Vagina (tissue), 2 donors: ENCODE measurements around the gene ACSF2. TPM values are rescaled to one million over a fixed set of nuclear protein-coding genes. Genes with fewer than 3 reads are reported as not detected.

Source experiments
- DNase-seq, 2 donors: peaks; one replicate each; pipeline ENCODE4 v3.0.0-alpha.2; 2017; ENCODE audit errors: extremely low spot score in 2 of 2
- H3K27ac ChIP-seq: fragments of 200-600 bp; sonication (generic); one replicate; pipeline ENCODE4 v1.5.1; 2019
- H3K27me3 ChIP-seq: fragments of 200-600 bp; sonication (generic); one replicate; pipeline ENCODE4 v1.5.1; 2019
- H3K36me3 ChIP-seq, 2 donors: fragments of 200-600 bp; sonication (generic); one replicate each; pipeline ENCODE4 v1.5.1; 2017 to 2019
- H3K4me1 ChIP-seq: fragments of 200-600 bp; sonication (generic); one replicate; pipeline ENCODE4 v1.5.1; 2019
- H3K4me3 ChIP-seq, 2 donors: fragments of 200-600 bp; sonication (generic); 1 replicate in 1 of 2; 2 replicates in 1 of 2; pipeline ENCODE4 v1.5.1; 2016 to 2019
- H3K9me3 ChIP-seq: fragments of 200-600 bp; sonication (generic); one replicate; pipeline ENCODE4 v1.5.1; 2019
- CTCF ChIP-seq, 3 experiments: fragments of 450-650 bp in 2 of 3; fragments of 200-600 bp in 1 of 3; sonication (generic) in 1 of 3; IDR thresholded peaks; one replicate each; pipeline ENCODE4 v1.5.1; 2017 to 2019; ENCODE audit warnings: antibody characterized with exemption in 3 of 3, mild to moderate bottlenecking in 2 of 3, moderate library complexity in 2 of 3
- POLR2A ChIP-seq, 2 donors: fragments of 450-650 bp; IDR thresholded peaks; one replicate each; pipeline ENCODE4 v1.6.1; 2017; ENCODE audit warnings: antibody characterized with exemption in 2 of 2, mild to moderate bottlenecking in 2 of 2, moderate library complexity in 2 of 2
- POLR2AphosphoS5 ChIP-seq, 2 donors: sonication (generic); formaldehyde crosslinking; IDR thresholded peaks; one replicate each; pipeline ENCODE4 v1.9.0; 2017; ENCODE audit warnings: antibody characterized with exemption in 2 of 2, mild to moderate bottlenecking in 2 of 2, low read depth in 1 of 2; ENCODE audit not compliant: insufficient read depth in 1 of 2
- intact Hi-C: fragments of 100-400 bp; cut with DNase I; formaldehyde crosslinking; loops from one replicate; pipeline ENCODE4 v1.15.1; 2023
- total RNA-seq: library from RNA; depleted of rRNA; stranded (reverse); fragments of >200 nt; gene quantifications from one replicate; pipeline ENCODE4 v1.2.3, GENCODE V29; 2016

The ACSF2 gene
- total RNA-seq, 1 donor from 2014 or later: 56.0 TPM

GRCh38 chr17:50468304-50469207 is 42.5 kb downstream of the ACSF2 start, which contains the start of gene CHAD:
CHAD (minus strand) TSS chr17:50468880; CDS start chr17:50468813, 67 bp downstream.
- Histone ChIP-seq H3K27me3 (no peaks in the 10 kb centered on the region), H3K4me3 (peak within 1 kb of the TSS; percentile 43 to 45)
- peak in 1 of 2 donors; percentile 86 for DNase-seq

GRCh38 chr17:50469208-50469605 is 43.2 kb downstream of the ACSF2 start:
- Histone ChIP-seq H3K9me3 (no peaks in the 10 kb centered on the region), H3K27me3 (no peaks in the 10 kb centered on the region), H3K27ac (peak overlapping the region; percentile 27), H3K36me3 (peaks cover 0 to 8% of the 10 kb centered on the region in 2 donors), H3K4me3 (peak overlapping the region; percentile 43 to 45), H3K4me1 (peaks cover 39% of the 10 kb centered on the region)
- TF ChIP-seq CTCF (IDR thresholded peaks at IDR 0.05) (no peak), POLR2A (IDR thresholded peaks at IDR 0.05) (no peak), POLR2AphosphoS5 (IDR thresholded peaks at IDR 0.05; ENCODE audit: insufficient read depth in 1 of 2, low read depth in 1 of 2) (no peak)
- DNase-seq: no peak
- intact Hi-C loops: no loop called here

More at GRCh38 chr17:50468304-50469207, 42.5 kb downstream of the ACSF2 start, which contains the start of gene CHAD:
- intact Hi-C loops: no loop called here
- Histone ChIP-seq H3K4me1 (peaks cover 39% of the 10 kb centered on the region), H3K27ac (peak within 1 kb of the TSS; percentile 27), H3K36me3 (peaks cover 0 to 8% of the 10 kb centered on the region in 2 donors), H3K9me3 (no peaks in the 10 kb centered on the region)
- TF ChIP-seq POLR2AphosphoS5 (IDR thresholded peaks at IDR 0.05; ENCODE audit: insufficient read depth in 1 of 2, low read depth in 1 of 2) (no peak), CTCF (IDR thresholded peaks at IDR 0.05) (no peak), POLR2A (IDR thresholded peaks at IDR 0.05) (no peak)

GRCh38 chr17:50469671-50470305 is 43.8 kb downstream of the ACSF2 start:
- Histone ChIP-seq H3K27ac (no peak overlapping the region), H3K4me3 (peak overlapping the region in 1 of 2 donors; percentile 43), H3K27me3 (no peaks in the 10 kb centered on the region), H3K36me3 (peaks cover 0 to 8% of the 10 kb centered on the region in 2 donors), H3K9me3 (no peaks in the 10 kb centered on the region), H3K4me1 (peaks cover 39% of the 10 kb centered on the region)
- intact Hi-C loops: loop anchor here (10.0 kb wide), 1 partner anchor 115 kb away; no protein-coding TSS in a partner anchor
- DNase-seq: no peak
- TF ChIP-seq POLR2A (IDR thresholded peaks at IDR 0.05): no peak
- TF ChIP-seq POLR2AphosphoS5 (IDR thresholded peaks at IDR 0.05; ENCODE audit: insufficient read depth in 1 of 2, low read depth in 1 of 2): no peak
- TF ChIP-seq CTCF (IDR thresholded peaks at IDR 0.05): no peak

GRCh38 chr17:50470426-50470825 is 44.4 kb downstream of the ACSF2 start:
- Histone ChIP-seq H3K4me3 (no peak overlapping the region), H3K4me1 (peaks cover 39% of the 10 kb centered on the region), H3K27me3 (no peaks in the 10 kb centered on the region), H3K9me3 (no peaks in the 10 kb centered on the region), H3K36me3 (peaks cover 0 to 8% of the 10 kb centered on the region in 2 donors), H3K27ac (no peak overlapping the region)
- DNase-seq: peak in 1 of 2 donors; percentile 87
- intact Hi-C loops: loop anchor here (10.0 kb wide), 1 partner anchor 116 kb away; no protein-coding TSS in a partner anchor
- no peak for TF ChIP-seq CTCF (IDR thresholded peaks at IDR 0.05)
- no peak for TF ChIP-seq POLR2A (IDR thresholded peaks at IDR 0.05)
- no peak for TF ChIP-seq POLR2AphosphoS5 (IDR thresholded peaks at IDR 0.05; ENCODE audit: insufficient read depth in 1 of 2, low read depth in 1 of 2)
